Mammary epithelial cell (primary cell): ENCODE data around the gene VSTM4.

Source experiments
- CTCF ChIP-seq, 2 donors: IDR thresholded peaks in 1 of 2; conservative IDR thresholded peaks in 1 of 2; 2 replicates each; pipeline ENCODE4 v1.5.1; 2011 to 2012; ENCODE audit warnings: inconsistent platforms in 2 of 2, low read length in 2 of 2, mild to moderate bottlenecking in 2 of 2, control low read depth in 1 of 2, low read depth in 1 of 2; ENCODE audit not compliant: insufficient read depth in 1 of 2; ENCODE audit errors: extremely low read depth in 1 of 2
- EZH2 ChIP-seq: IDR thresholded peaks from 2 replicates; pipeline ENCODE4 v1.6.1; 2012; ENCODE audit warnings: low read length, inconsistent platforms, borderline replicate concordance

DNA sequence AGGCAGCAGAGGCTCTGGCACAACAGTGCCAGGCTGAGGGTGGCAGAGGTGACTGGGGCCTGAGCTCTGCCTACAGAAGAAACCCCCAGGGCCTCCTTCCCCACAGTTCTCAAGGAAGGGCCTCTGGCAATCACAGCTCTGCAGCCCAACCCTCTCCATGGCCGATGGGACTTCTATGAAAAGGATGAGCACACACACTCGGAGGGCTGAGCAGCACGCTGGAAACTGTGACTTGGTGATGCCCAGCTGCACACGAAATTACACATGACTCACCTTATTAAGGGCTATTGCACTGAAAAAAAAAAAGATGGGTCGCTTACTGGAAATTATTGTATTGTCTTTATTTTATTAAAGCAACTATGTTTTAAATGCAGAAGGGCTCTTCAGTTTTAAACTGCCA, 132.7 kb downstream of the VSTM4 start:
- TF ChIP-seq CTCF (conservative IDR thresholded peaks at IDR 0.05 in 1 of 2, IDR thresholded peaks at IDR 0.05 in 1 of 2; ENCODE audit: extremely low read depth in 1 of 2, insufficient read depth in 1 of 2, low read depth in 1 of 2, low read length in 2 of 2) (no peak), EZH2 (no peak)
